Heart right ventricle (tissue), 16 donors: ENCODE data around the gene DOCK3. TPM values are rescaled to one million over a fixed set of nuclear protein-coding genes. Genes with fewer than 3 reads are reported as not detected.

Experiments used
- ATAC-seq, 8 donors: fragments of 200-7000 bp; cut with Tn5 transposase; one replicate each; pipeline ENCODE4 v1.9.1; 2020; ENCODE audit warnings: mild to moderate bottlenecking in 8 of 8, moderate library complexity in 8 of 8, moderate number of reproducible peaks in 1 of 8
- DNase-seq, 2 donors: peaks; one replicate each; pipeline ENCODE4 v3.0.0-alpha.2; 2020
- H3K27ac ChIP-seq, 10 donors: fragments of 200-600 bp; sonication (generic) in 2 of 10; one replicate each; pipeline versions ENCODE4 v1.5.0 to v1.8.0; 2020 to 2022; ENCODE audit warnings: mild to moderate bottlenecking in 3 of 10
- H3K27me3 ChIP-seq, 7 donors: fragments of 200-600 bp; one replicate each; pipeline ENCODE4 v1.8.0; 2021 to 2022; ENCODE audit warnings: mild to moderate bottlenecking in 2 of 7
- H3K36me3 ChIP-seq, 9 donors: fragments of 200-600 bp; sonication (generic) in 1 of 9; one replicate each; pipeline versions ENCODE4 v1.5.0 to v1.8.0; 2020 to 2022; ENCODE audit warnings: mild to moderate bottlenecking in 2 of 9
- H3K4me1 ChIP-seq, 9 donors: fragments of 200-600 bp; sonication (generic) in 1 of 9; one replicate each; pipeline versions ENCODE4 v1.5.0 to v1.8.0; 2020 to 2022; ENCODE audit warnings: mild to moderate bottlenecking in 4 of 9
- H3K4me3 ChIP-seq, 10 donors: fragments of 200-600 bp; sonication (generic) in 2 of 10; one replicate each; pipeline versions ENCODE4 v1.5.0 to v1.8.0; 2020 to 2022; ENCODE audit warnings: mild to moderate bottlenecking in 7 of 10, moderate library complexity in 2 of 10
- H3K9me3 ChIP-seq, 11 donors: fragments of 200-600 bp in 10 of 11; sonication (generic) in 2 of 11; one replicate each; pipeline versions ENCODE4 v1.5.0 to v1.8.0; 2013 to 2022; ENCODE audit warnings: mild to moderate bottlenecking in 2 of 11, control low read depth in 1 of 11, moderate library complexity in 1 of 11
- WGBS, 2 donors: extraction: QIAGEN DNeasy Blood & Tissue Kit; methylation state at CpG; one replicate each; pipeline ENCODE4 v1.1.7; 2013; ENCODE audit warnings: inconsistent platforms in 1 of 2; 5-methylcytosine and 5-hydroxymethylcytosine counted together
- intact Hi-C, 10 donors: fragments of 100-400 bp; cut with DNase I; formaldehyde crosslinking; loops; one replicate each; pipeline versions ENCODE4 v1.11.1 to v1.14.2; 2022
- polyA plus RNA-seq, 2 donors: library from polyadenylated mRNA; stranded (reverse); fragments of 200-250 nt; gene quantifications; one replicate each; pipeline ENCODE4 v1.2.3, GENCODE V29; 2013
- total RNA-seq, 10 donors: library from RNA; stranded (reverse); fragmentation: NEBNext Ultra II Directional in 3 of 10; extraction: Animal tissue kit (Norgen Biotek cat#: 25700) in 3 of 10; gene quantifications; one replicate each; pipeline versions ENCODE4 v1.2.1 to v1.2.4, GENCODE V29; 2021 to 2023
- TF ChIP-seq, protein P1 (sequence below), 9 donors: fragments of 200-600 bp; sonication (generic) in 2 of 9; IDR thresholded peaks; one replicate each; pipeline versions ENCODE4 v1.5.0 to v1.8.0; 2021 to 2022; ENCODE audit warnings: antibody characterized with exemption in 9 of 9, mild to moderate bottlenecking in 5 of 9, moderate library complexity in 1 of 9
- donor health status: Arrhythmogenic right ventricular cardiomyopathy.
- donor health status: ischemic (EF 13 %, LVEDD 7.1; RV severe dilation, severe dysfunction).
- donor health status: healthy with polysubstance abuse.
- donor health status: DM: no; HTN: yes; CAD: no.
- donor health status: DM: no; HTN: no; CAD: no.
- donor health status: ischemic (EF 25% LVEDD 6.9; RV normal size, moderate dysfunction).
- donor health status: ischemic (EF 25% LVEDD 5.7; RV mildly dilated, moderate dysfunction).
- donor health status: healthy.
- donor health status: DM: yes; HTN: yes; CAD: no.
- donor health status: Ischemic cardiomyopathy.
- donor health status: ischemic (EF 35%, LVEDD 5.7; RV mildly dilated, moderate dysfunction).
- donor health status: nonischemic (EF 11% LVEDD 7.7; RV severe dilation, severe dysfunction).
- donor health status: DM: yes; HTN: yes; CAD: no.
- donor health status: PGD.
- donor health status: ischemic (EF 29% LVEDD 5.4; RV normal size, mild dysfunction).
- donor health status: nonischemic (EF 23%, LVEDD 6.1; RV moderate dilation, normal function).

DOCK3 gene
- total and polyA plus RNA-seq, 12 donors = 1.2 to 6.6 (median 4.7) TPM

DNA sequence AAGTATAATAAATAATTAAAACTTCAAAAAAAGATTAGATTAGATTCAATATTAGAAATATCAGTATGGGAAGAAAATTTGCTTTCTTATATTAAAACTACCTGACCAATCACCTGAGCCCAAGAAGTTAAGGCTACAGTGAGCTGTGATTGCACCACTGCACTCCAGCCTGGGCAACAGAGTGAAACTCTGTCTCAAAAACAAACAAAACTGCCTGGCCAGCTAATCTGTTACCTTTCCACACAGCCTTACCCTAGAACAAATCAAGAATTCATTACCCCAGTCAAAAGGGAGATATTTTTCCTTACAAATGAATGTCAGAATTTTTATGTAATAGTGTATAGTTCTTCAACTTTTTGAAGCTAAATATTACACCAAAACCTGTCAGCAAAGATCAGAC is 593.4 kb downstream of the DOCK3 start:
- intact Hi-C loops = no loop called here
- no peaks in the 10 kb centered on the region for H3K4me1 ChIP-seq
- no peak overlapping the region for H3K4me3 ChIP-seq
- TF ChIP-seq, protein P1, sequence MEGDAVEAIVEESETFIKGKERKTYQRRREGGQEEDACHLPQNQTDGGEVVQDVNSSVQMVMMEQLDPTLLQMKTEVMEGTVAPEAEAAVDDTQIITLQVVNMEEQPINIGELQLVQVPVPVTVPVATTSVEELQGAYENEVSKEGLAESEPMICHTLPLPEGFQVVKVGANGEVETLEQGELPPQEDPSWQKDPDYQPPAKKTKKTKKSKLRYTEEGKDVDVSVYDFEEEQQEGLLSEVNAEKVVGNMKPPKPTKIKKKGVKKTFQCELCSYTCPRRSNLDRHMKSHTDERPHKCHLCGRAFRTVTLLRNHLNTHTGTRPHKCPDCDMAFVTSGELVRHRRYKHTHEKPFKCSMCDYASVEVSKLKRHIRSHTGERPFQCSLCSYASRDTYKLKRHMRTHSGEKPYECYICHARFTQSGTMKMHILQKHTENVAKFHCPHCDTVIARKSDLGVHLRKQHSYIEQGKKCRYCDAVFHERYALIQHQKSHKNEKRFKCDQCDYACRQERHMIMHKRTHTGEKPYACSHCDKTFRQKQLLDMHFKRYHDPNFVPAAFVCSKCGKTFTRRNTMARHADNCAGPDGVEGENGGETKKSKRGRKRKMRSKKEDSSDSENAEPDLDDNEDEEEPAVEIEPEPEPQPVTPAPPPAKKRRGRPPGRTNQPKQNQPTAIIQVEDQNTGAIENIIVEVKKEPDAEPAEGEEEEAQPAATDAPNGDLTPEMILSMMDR (IDR thresholded peaks at IDR 0.05) = no peak
- H3K27ac ChIP-seq = no peak overlapping the region
- no peaks in the 10 kb centered on the region for H3K36me3 ChIP-seq
- peaks cover 0 to 19% (median 0%) of the 10 kb centered on the region in 11 donors for H3K9me3 ChIP-seq
- H3K27me3 ChIP-seq = no peaks in the 10 kb centered on the region
- no peak for ATAC-seq
- no peak for DNase-seq

DNA sequence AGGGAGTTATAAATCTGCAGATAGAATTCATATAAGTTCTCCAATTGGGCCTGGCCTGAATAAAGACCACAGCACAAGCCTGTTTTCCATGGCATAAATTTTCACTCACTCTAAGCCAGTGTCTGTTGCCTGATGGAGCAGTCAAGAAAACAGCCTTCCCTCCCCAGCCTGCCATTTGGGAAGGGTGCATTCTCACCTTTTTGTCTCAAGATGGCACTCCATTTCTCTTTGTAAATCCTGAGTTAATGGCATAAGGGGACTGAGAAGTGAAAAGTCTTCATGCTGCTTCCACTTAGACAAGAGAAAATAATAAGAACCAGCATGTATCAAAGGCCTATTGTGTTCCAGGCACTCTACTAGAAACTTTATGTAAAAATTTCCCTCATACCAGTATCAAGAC is 594.7 kb downstream of the DOCK3 start:
- ATAC-seq (no peak), DNase-seq (no peak)
- Histone ChIP-seq H3K27me3 (peaks cover 0 to under 1% (median 0%) of the 10 kb centered on the region in 7 donors), H3K4me3 (no peak overlapping the region), H3K36me3 (no peaks in the 10 kb centered on the region), H3K4me1 (no peaks in the 10 kb centered on the region), H3K27ac (no peak overlapping the region), H3K9me3 (peaks cover 0 to 19% (median 0%) of the 10 kb centered on the region in 11 donors)
- intact Hi-C loops = no loop called here
- TF ChIP-seq, protein P1 (IDR thresholded peaks at IDR 0.05) = no peak

DNA sequence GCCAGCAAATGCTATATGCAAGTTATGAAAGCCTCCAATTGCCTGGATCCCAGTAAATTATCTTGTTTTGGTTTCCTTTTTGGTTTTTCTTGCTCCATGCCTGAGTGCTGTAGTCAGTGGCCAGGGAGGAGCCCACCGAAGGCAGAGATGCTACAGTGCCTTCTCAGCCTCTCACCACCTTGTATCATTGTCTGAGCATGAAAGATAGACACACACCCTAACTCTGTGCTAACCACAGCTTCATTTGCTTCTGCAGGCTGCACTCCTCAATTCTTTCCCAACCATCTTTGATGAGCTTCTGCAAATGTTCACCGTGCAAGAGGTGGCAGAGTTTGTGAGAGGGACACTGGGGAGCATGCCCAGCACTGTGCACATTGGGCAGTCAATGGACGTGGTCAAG is 595.8 kb downstream of the DOCK3 start:
- peaks cover 0 to 3% (median 0%) of the 10 kb centered on the region in 7 donors for H3K27me3 ChIP-seq
- no peaks in the 10 kb centered on the region for H3K36me3 ChIP-seq
- no peak for ATAC-seq
- H3K9me3 ChIP-seq = peaks cover 0 to 17% (median 0%) of the 10 kb centered on the region in 11 donors
- WGBS, 2 donors = 70% methylated on average over 3 of the region's 3 CpGs
- no peaks in the 10 kb centered on the region for H3K4me1 ChIP-seq
- TF ChIP-seq, protein P1 (IDR thresholded peaks at IDR 0.05) = no peak
- H3K27ac ChIP-seq = no peak overlapping the region
- no peak overlapping the region for H3K4me3 ChIP-seq
- intact Hi-C loops = no loop called here
- no peak for DNase-seq

DNA sequence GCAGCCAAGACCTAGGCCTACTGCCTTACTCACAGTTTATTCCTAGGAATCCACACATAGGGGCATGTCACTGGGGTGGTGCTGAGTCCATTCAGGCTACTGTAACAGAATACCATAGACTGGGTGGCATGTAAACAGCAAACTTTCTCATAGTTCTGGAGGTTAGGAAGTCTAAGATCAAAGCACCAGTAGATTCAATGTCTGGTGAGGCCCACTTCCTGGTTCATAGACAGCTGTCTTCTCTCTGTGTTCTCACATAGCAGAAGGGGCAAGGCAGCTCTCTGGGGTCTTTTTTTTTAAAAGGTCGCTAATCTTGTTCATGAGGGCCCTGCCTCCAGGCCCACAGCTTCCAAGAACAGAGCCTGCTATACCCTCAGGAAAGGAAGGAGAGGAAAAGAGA is 596.4 kb downstream of the DOCK3 start:
- intact Hi-C loops = no loop called here
- DNase-seq (no peak), ATAC-seq (no peak)
- no peaks in the 10 kb centered on the region for H3K4me1 ChIP-seq
- WGBS, 2 donors = 53 to 70% methylated on average over 1 of the region's 1 CpG
- peaks cover 0 to 11% (median 0%) of the 10 kb centered on the region in 11 donors for H3K9me3 ChIP-seq
- peaks cover 0 to 3% (median 0%) of the 10 kb centered on the region in 7 donors for H3K27me3 ChIP-seq
- TF ChIP-seq, protein P1 (IDR thresholded peaks at IDR 0.05) = no peak
- no peak overlapping the region for H3K4me3 ChIP-seq
- no peak overlapping the region for H3K27ac ChIP-seq
- no peaks in the 10 kb centered on the region for H3K36me3 ChIP-seq
